GM18505 (cell line): ENCODE measurements around the gene OR6C70.
"Not testable (repeated sequence)": the region's sequence is repeated elsewhere in the genome, so short reads cannot be mapped to it uniquely, and the experiment has no call there.

Experiments used
- ATAC-seq: cut with Tn5 transposase; IDR thresholded peaks from one replicate; pipeline ENCODE4 v1.9.1; 2021; ENCODE audit not compliant: unreplicated experiment
- POLR2A ChIP-seq: IDR thresholded peaks from 4 replicates; pipeline ENCODE4 v1.6.1; 2011; ENCODE audit warnings: borderline replicate concordance; ENCODE audit not compliant: insufficient read depth, insufficient read length; ENCODE audit errors: extremely low read depth

Gene OR6C70

GRCh38 chr12:55470088-55470829, at the start of gene OR6C70:
Gene OR6C70, minus strand, starts transcription at chr12:55470138. Its CDS starts 0 bp downstream, at chr12:55470138.
- TF ChIP-seq POLR2A, result no peak
- ATAC-seq, result no peak

GRCh38 chr12:55516391-55516790, 46.5 kb upstream of the OR6C70 start:
- ATAC-seq, result no peak
- TF ChIP-seq POLR2A, result no peak

GRCh38 chr12:55515696-55516095, 45.8 kb upstream of the OR6C70 start:
- ATAC-seq, result no peak
- no peak for TF ChIP-seq POLR2A

- no peak for TF ChIP-seq POLR2A
- no peak for ATAC-seq
These were observed 31.7 kb upstream of the OR6C70 start for GRCh38 chr12:55501601-55502000.

- no peak for ATAC-seq
- no peak for TF ChIP-seq POLR2A
These were observed 29.9 kb upstream of the OR6C70 start for GRCh38 chr12:55499810-55500252.

GRCh38 chr12:55499231-55499630, 29.3 kb upstream of the OR6C70 start:
- no peak for TF ChIP-seq POLR2A
- no peak for ATAC-seq

GRCh38 chr12:55495490-55495889, 25.6 kb upstream of the OR6C70 start:
- TF ChIP-seq POLR2A, result no peak

GRCh38 chr12:55492078-55492477, 22.1 kb upstream of the OR6C70 start, which contains the start of gene OR6C68:
Gene OR6C68, plus strand, starts transcription at chr12:55492378. Its CDS starts 0 bp downstream, at chr12:55492378.
- no peak for TF ChIP-seq POLR2A
- ATAC-seq, result no peak

More at GRCh38 chr12:55495490-55495889, 25.6 kb upstream of the OR6C70 start:
- no peak for ATAC-seq

GRCh38 chr12:55484284-55484683, 14.3 kb upstream of the OR6C70 start:
- ATAC-seq, result not testable (repeated sequence)

GRCh38 chr12:55479136-55479535, 9.2 kb upstream of the OR6C70 start:
- not testable (repeated sequence) for ATAC-seq

- no peak for TF ChIP-seq POLR2A
These were observed 2.3 kb upstream of the OR6C70 start for GRCh38 chr12:55472264-55472663.

GRCh38 chr12:55469291-55469690, 647 bp downstream of the OR6C70 start:
- TF ChIP-seq POLR2A, result no peak
- no peak for ATAC-seq

More at GRCh38 chr12:55472264-55472663, 2.3 kb upstream of the OR6C70 start:
- ATAC-seq, result no peak

- no peak for TF ChIP-seq POLR2A
- peak; percentile 93 for ATAC-seq
These were observed 2.1 kb downstream of the OR6C70 start for GRCh38 chr12:55467836-55468235.

GRCh38 chr12:55464926-55465325, 5.0 kb downstream of the OR6C70 start:
- ATAC-seq, result not testable (repeated sequence)

- no peak for TF ChIP-seq POLR2A
- no peak for ATAC-seq
These were observed 21.1 kb downstream of the OR6C70 start for GRCh38 chr12:55448825-55449224.
